ENCODE results near the gene PGAP6. TPM values are rescaled to one million over a fixed set of nuclear protein-coding genes. Genes with fewer than 3 reads are reported as not detected.

The PGAP6 gene
- total and polyA plus RNA-seq, 2 of the 13 experiments (the other 11 are each of a cell fraction or from before 2014, with no cell fraction given): 52.7 to 136 TPM

- TF ChIP-seq ZBTB37 (CRISPR knock-in tag; IDR thresholded peaks at IDR 0.05) (no peak), ZSCAN31 (CRISPR knock-in tag; IDR thresholded peaks at IDR 0.05; ENCODE audit: low read depth) (peak; percentile 73; the same call in 1 of the 2 replicates), ZNF510 (CRISPR knock-in tag; IDR thresholded peaks at IDR 0.05; ENCODE audit: low read depth) (no peak), ESRRA (CRISPR knock-in tag; IDR thresholded peaks at IDR 0.05; ENCODE audit: low read depth) (peak; percentile 49; the same call in 1 of the 2 replicates), WIZ (CRISPR knock-in tag; IDR thresholded peaks at IDR 0.05) (no peak), ZNF24 (IDR thresholded peaks at IDR 0.05) (no peak), ZNF773 (CRISPR knock-in tag; IDR thresholded peaks at IDR 0.05; ENCODE audit: borderline replicate concordance) (no peak), BRD4 (CRISPR knock-in tag; IDR thresholded peaks at IDR 0.05) (peak; percentile 54; the same call in 1 of the 2 replicates), ATF7-NPFF (CRISPR knock-in tag; IDR thresholded peaks at IDR 0.05; ENCODE audit: low read depth) (peak; percentile 78; the same call in 1 of the 2 replicates), ETV5 (CRISPR knock-in tag; IDR thresholded peaks at IDR 0.05; ENCODE audit: borderline replicate concordance) (0 out of 2 replicates have a peak, but pooled peaks have one; percentile 6), ZNF552 (CRISPR knock-in tag; IDR thresholded peaks at IDR 0.05; ENCODE audit: borderline replicate concordance) (no peak), SRY (CRISPR knock-in tag; IDR thresholded peaks at IDR 0.05) (peak; percentile 59; the same call in 1 of the 2 replicates), DR1 (CRISPR knock-in tag; IDR thresholded peaks at IDR 0.05) (0 out of 2 replicates have a peak, but pooled peaks have one; percentile 44), MEIS2 (CRISPR knock-in tag; IDR thresholded peaks at IDR 0.05) (peak; percentile 79), ZNF768 (CRISPR knock-in tag; IDR thresholded peaks at IDR 0.05) (peak; percentile 73), NR0B2 (CRISPR knock-in tag; IDR thresholded peaks at IDR 0.05) (0 out of 2 replicates have a peak, but pooled peaks have one; percentile 85), ZC3H4 (CRISPR knock-in tag; IDR thresholded peaks at IDR 0.05; ENCODE audit: borderline replicate concordance) (peak; percentile 92; the same call in 1 of the 2 replicates), RFX3 (CRISPR knock-in tag; IDR thresholded peaks at IDR 0.05) (no peak), ZNF792 (CRISPR knock-in tag; IDR thresholded peaks at IDR 0.05) (0 out of 2 replicates have a peak, but pooled peaks have one; percentile 41), ZSCAN21 (CRISPR knock-in tag; IDR thresholded peaks at IDR 0.05; ENCODE audit: borderline replicate concordance) (peak; percentile 64), DMAP1 (CRISPR knock-in tag; IDR thresholded peaks at IDR 0.05) (peak; percentile 59; the same call in 1 of the 2 replicates), ZBTB42 (CRISPR knock-in tag; IDR thresholded peaks at IDR 0.05) (no peak), KDM1A (CRISPR knock-in tag; IDR thresholded peaks at IDR 0.05) (0 out of 2 replicates have a peak, but pooled peaks have one; percentile 17), ZNF7 (CRISPR knock-in tag; IDR thresholded peaks at IDR 0.05) (no peak), ZNF543 (CRISPR knock-in tag; IDR thresholded peaks at IDR 0.05) (0 out of 2 replicates have a peak, but pooled peaks have one; percentile 30), ZNF530 (CRISPR knock-in tag; IDR thresholded peaks at IDR 0.05; ENCODE audit: low read depth) (no peak), THAP11 (CRISPR knock-in tag; IDR thresholded peaks at IDR 0.05) (peak; percentile 67), AKAP8 (CRISPR knock-in tag; IDR thresholded peaks at IDR 0.05) (peak; percentile 80), ZNF260 (CRISPR knock-in tag; IDR thresholded peaks at IDR 0.05; ENCODE audit: borderline replicate concordance, low read depth) (no peak), ZNF572 (CRISPR knock-in tag; IDR thresholded peaks at IDR 0.05) (no peak), ZNF225 (CRISPR knock-in tag; IDR thresholded peaks at IDR 0.05) (0 out of 2 replicates have a peak, but pooled peaks have one; percentile 62)
Measured at GRCh38 chr16:401468-402348, 19.9 kb upstream of the PGAP6 start, which contains the start of gene DECR2 (continued).
